ENCODE results near the gene LINGO3.
A peak's percentile ranks its signal among the peaks of the same experiment; 100 is the strongest.
"Not testable (repeated sequence)": the region's sequence is repeated elsewhere in the genome, so short reads cannot be mapped to it uniquely, and the experiment has no call there.

LINGO3 gene

GRCh38 chr19:2308114-2308556 is at the start of gene LINGO3:
TSS of gene LINGO3 (minus strand) at chr19:2308154. CDS start at chr19:2291776, 16,378 bp downstream.
- DNase-seq (ENCODE audit: low read depth), result no peak

DNA sequence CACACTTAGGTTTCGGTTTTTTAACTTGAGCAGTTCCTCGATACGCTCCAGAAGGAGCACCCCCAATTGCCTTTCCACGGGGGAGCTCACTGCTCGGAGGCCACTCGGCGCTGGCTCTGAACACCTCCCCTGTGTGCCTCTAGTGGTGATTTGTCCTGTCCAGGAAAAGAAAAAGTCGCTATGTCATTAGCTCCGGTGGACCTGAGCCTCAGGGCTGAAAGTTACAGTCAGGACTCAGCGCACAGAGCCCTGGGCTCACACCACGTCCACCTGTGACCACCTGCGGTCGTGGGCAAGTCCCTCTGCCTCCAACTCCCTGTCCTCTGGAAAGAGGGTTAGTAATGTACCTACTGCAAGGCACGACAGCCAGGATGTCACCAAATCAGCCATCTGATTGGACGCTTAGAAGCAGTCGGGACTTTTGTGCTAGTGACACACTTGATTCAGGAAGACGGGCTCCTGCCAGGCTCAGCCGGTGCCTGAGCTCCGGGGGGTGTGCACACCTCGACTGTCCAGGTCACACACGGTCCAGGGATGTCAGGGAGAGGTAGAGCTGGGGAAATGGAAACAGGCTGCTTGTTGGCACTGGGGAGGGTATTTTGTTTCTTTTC is 48.2 kb upstream of the LINGO3 start:
- DNase-seq (ENCODE audit: low read depth), result no peak

DNA sequence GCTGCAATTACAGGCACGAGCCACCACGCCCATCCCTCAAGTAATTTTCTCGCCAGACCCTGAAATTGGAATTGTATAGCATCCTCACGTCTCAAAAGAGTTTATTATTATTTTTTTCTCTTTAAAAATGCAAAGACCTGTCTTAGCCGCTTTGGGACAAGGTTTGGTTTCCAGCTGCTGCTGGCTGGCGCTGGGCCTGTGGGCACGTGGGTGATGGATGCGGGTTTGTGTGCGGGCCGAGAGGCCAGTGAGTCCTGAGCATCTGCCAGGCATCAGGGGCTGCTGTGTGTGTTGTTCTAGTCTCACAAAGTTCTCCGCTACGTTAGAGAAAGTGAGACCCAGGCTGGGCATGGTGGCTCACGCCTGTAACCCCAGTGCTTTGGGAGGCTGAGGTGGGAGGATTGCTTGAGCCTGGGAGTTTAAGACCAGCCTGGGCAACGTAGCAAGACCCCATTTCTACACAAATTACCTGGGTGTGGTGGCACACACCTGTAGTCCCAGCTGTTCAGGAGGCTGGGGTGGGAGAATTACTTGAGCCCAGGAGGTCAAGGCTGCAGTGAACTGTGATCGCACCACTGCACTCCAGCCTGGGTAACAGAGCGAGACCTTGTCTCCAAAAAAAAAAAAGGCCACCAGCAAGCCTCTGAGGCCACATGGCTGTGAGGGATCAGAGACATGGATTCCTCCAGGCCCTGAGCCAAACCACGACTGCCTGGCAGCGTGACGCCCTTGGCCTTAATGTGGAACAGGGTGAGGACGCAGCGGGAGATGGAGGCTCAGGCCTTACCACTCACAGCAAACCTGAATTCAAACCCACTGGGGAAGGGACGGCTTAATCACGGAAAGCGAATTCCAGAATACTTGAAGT is 47.4 kb upstream of the LINGO3 start:
- DNase-seq (ENCODE audit: low read depth), result peak; percentile 71

- DNase-seq (ENCODE audit: low read depth), result no peak
Observed at GRCh38 chr19:2354670-2355069, 46.7 kb upstream of the LINGO3 start.

DNA sequence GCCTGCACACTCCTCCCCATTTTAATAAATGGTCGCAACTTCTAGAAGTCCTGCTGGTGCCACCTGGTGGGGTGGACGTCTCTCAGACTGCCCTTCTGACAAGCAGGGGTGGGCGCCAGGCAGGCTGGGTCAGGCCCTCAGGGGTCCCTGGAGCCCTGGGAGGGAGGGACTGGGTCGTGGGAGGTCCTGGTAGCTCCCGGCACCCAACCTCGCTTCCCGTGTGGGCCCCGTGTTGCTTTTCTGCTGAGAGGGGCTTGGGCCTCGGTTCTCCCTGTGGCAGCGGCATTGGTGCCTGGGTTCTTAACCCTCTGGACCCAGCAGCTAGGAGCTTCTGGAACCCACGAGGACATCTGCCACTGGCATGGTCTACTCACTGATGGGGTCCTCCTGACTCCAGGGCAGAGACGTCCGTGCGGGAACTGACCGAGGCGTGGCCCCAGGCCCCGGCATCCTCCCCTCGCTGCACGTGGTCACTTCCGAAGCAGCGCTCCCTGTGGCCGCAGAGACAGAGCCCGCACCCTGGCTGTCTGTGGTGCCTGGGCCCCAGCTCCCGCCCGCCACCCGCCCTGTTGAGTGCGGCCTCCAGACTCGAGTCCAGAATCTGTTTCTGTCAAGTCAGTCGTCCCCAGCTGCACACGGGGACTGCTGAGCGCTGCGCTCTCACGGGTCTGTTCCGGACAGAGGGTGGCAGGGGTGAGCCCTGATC is 46.1 kb upstream of the LINGO3 start:
- no peak for DNase-seq (ENCODE audit: low read depth)

DNA sequence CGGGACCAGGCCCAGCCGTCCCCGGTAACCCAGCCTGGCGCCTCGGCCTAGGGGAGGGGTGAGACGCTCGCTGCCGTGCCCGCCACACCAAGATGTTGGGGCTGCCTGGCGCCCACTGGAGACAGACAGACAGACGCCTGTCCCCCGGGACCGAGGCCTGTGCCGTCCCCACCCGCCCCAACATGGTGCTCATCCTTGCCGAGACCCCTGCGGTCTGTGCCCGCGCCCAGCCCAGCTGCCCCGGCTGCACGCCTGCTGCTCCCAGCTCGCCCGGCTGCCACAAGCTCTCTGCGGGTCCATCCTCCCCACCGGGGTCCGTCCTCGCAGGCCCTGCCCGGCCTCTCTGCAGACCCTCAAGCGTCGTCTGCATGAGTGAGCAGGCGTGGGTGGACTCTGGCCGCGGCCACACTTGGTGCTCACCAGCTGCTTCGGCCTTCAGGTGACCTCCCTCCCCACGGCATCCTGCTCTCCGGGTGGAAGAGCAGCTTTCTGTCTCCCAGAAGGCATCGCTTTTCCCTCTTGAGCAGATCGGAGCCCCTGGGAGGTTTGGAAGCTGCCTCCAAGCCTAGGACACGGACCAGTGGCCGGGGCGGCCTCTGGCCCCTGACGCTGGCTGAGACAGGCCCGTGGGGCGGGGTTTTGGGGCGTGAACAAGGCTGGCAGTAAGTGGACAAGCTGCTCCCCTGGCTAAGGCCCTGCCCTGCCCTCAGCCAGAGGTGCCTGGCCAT is 45.4 kb upstream of the LINGO3 start:
- DNase-seq (ENCODE audit: low read depth), result no peak

DNA sequence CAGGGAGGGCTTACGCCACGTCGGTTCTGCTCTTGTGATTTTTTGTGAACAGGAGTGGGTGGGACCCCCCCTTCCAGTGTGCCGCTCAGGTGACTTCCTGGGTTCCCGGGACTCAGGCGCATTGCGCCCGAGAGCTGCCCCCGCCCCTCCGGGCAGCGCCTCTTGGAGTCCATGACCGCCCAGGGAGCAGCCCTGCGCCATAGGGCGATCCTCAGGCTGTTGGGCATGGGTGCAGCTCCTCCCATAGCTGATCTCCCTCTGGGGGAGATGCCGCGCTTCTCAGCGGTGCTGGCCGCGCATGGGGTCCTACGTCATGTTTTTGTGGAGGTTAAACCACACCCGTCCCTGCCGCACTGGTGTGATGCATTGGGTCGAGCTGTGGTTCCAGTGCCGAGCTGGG is 44.2 kb upstream of the LINGO3 start:
- no peak for DNase-seq (ENCODE audit: low read depth)

GRCh38 chr19:2351591-2351990 is 43.6 kb upstream of the LINGO3 start:
- no peak for DNase-seq (ENCODE audit: low read depth)

GRCh38 chr19:2350656-2351055 is 42.7 kb upstream of the LINGO3 start:
- DNase-seq (ENCODE audit: low read depth), result no peak

DNA sequence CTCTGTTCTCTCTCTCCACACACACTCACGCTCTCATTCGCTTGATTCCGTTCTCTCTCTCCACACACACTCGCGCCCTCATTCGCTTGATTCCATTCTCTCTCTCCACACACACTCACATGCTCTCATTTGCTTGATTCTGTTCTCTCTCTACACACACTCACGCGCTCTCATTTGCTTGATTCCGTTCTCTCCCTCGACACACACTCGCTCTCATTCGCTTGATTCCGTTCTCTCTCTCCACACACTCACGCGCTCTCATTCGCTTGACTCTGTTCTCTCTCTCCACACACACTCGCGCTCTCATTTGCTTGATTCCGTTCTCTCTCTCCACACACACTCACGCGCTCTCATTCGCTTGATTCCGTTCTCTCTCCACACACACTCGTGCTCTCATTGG is 41.9 kb upstream of the LINGO3 start:
- not testable (repeated sequence) for DNase-seq (ENCODE audit: low read depth)

DNA sequence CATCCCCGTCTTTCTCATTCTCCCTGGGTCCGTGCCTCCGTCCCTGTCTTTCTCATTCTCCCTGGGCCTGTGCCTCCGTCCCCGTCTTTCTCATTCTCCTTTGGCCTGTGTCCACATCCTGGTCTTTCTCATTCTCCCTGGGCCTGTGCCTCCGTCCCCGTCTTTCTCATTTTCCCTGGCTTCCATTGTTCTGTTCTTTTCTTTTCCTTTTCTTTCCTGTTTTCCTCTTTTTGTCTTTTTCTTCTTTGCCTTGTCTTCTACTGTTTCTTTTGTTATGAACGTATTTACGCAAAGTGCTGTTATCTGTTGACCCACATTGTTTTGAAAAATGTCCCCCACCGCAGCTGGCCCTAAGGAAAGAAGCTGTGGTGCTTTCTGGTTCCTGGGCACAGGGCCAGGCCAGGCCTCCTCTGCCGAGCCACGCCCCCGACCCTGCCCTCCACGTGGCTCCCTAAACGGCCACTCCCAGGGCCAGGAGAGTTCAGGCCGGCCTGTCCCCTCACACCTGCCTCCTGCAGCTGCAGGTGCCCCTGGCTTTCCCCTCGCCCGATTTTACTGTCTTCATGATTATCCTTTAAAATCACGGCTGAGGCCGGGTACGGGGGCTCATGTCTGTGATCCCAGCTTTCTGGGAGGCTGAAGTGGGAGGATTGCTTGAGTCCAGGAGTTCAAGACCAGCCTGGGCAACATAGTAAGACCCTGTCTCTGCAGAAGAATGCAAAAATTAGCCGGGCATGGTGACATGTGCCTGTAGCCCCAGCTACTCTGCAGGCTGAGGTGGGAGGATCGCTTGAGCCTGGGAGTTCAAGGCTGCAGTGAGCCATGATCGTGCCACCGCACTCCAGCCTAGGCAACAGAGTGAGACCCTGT is 38.1 kb upstream of the LINGO3 start:
- DNase-seq (ENCODE audit: low read depth), result no peak

DNA sequence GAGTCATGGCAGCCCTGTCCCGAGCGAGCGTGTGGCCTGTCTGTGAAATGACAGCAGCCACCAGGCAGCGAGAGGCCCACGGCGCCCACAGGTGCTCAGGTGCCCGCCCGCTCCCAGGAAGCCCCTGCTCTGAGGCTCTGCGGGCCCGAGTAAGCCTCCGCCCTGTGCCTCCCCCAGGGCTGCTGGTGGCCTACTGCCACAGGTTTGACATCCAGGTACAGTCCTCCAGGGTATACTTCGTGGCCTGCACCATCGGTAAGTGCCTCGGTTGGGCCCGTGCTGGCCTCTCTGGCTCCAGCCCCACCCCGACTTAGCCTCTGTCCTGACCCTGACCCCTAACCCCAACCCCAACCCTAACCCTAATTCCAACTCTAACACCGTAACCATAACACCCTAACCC is 37.1 kb upstream of the LINGO3 start:
- DNase-seq (ENCODE audit: low read depth), result no peak

GRCh38 chr19:2344381-2344870 is 36.5 kb upstream of the LINGO3 start:
- DNase-seq (ENCODE audit: low read depth), result no peak

- no peak for DNase-seq (ENCODE audit: low read depth)
Observed at GRCh38 chr19:2343289-2343982, 35.5 kb upstream of the LINGO3 start.

DNA sequence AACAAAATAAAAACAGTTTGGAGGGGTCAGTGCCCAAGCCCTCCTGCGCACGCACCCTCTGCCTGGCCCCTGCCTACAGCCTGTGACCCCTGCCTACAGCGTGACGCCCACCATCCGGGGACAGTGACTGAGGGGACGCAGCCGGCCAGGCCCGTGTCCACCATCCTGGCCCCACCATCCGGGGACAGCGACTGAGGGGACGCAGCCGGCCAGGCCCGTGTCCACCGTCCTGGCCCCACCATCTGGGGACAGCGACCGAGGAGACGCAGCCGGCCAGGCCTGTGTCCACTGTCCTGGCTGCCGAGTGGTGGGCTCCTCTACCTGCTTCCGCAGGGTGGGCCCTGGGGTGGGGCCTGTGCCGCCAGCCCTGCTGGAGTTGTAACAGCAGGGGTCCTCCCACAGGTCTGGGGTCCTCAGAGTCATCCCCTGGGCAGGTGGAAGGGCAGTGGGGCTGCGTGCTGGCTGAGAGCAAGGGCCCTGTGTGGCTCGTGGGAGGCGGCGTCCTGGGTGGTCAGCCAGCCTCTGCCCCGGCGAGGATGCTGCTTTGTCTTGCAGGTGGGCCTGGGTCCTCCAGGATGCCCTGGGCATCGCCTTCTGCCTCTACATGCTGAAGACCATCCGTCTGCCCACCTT is 34.8 kb upstream of the LINGO3 start:
- no peak for DNase-seq (ENCODE audit: low read depth)

DNA sequence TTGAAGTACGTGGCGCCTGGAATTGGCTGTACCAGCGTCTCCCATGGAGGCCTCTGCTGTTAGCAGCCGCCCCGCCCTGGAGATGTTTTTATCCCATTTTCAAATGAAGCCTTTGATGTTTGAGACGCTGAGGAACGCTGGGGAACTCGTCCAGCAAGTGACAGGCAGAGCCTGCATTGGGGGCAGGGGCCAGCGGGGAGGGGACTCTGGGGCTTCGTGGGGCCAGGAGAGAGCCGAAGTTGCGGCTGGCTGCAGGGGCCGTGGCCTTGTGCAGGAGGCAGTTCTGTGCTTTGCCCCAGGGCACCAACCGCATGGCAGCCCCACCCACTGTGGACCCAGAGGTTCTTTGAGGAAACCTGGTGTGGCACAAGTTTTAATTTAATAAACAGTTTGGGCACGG is 34.0 kb upstream of the LINGO3 start:
- DNase-seq (ENCODE audit: low read depth), result no peak

- no peak for DNase-seq (ENCODE audit: low read depth)
Observed at GRCh38 chr19:2341244-2341751, 33.3 kb upstream of the LINGO3 start.

DNA sequence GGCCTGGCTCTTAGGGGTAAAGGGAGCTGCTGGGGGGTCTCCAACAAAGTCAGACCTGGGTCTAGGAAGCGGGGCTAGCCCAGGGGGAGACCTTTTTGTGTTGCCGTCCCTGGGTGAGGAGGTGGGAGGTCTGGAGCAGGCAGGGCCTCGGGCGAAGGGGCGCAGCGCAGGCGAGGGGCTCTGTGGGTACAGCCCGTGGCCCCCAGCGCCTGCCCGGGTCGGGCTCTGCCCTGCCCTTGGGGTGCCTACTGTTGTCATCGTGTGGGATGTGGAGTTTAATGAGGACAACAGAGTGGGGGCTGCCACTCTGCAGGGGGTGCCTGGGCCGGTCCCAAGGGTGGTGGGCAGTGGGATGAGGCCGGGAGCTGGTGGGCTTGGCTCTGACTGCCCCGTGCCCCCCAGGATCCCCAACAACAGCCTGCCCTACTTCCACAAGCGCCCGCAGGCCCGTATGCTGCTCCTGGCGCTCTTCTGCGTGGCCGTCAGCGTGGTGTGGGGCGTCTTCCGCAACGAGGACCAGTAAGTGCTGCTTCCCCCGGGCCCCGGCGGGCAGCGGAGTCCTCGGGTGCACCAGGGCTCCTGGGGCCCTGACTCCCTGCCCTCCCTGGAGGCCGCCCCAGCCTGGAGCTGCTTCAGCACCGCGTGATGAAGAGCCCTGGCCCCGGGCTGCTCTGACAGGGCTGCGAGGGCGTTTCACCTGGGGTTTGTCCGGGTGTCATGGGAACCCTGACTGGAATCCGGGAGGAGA is 32.7 kb upstream of the LINGO3 start:
- DNase-seq (ENCODE audit: low read depth), result no peak
